WERI-Rb-1 (cell line): Measurements from ENCODE around the gene MLN.

Experiments
- DNase-seq: peaks from one replicate; pipeline ENCODE4 v3.0.0-alpha.2; 2020
- H3K27ac ChIP-seq: fragments of 250-450 bp; sonication (Bioruptor Pico); 2 replicates; pipeline ENCODE4 v1.5.1; 2020; ENCODE audit warnings: mild to moderate bottlenecking, moderate library complexity
- H3K27me3 ChIP-seq: fragments of 250-450 bp; sonication (Bioruptor Pico); 2 replicates; pipeline ENCODE4 v1.5.1; 2021; ENCODE audit warnings: mild to moderate bottlenecking, low read depth, moderate library complexity; ENCODE audit not compliant: insufficient read depth, severe bottlenecking
- H3K36me3 ChIP-seq: fragments of 250-450 bp; sonication (Bioruptor Pico); 2 replicates; pipeline ENCODE4 v1.5.1; 2020; ENCODE audit warnings: mild to moderate bottlenecking, moderate library complexity
- H3K4me3 ChIP-seq: 2 replicates; pipeline ENCODE4 v1.5.1; 2011; ENCODE audit warnings: low read depth, mild to moderate bottlenecking, control low read depth, low read length
- H3K9me3 ChIP-seq: fragments of 250-450 bp; sonication (Bioruptor Pico); 2 replicates; pipeline ENCODE4 v1.5.1; 2021; ENCODE audit warnings: mild to moderate bottlenecking, moderate library complexity; ENCODE audit not compliant: severe bottlenecking
- CTCF ChIP-seq: IDR thresholded peaks from 2 replicates; pipeline ENCODE4 v1.5.1; 2011; ENCODE audit warnings: low read depth, mild to moderate bottlenecking, control low read depth, inconsistent platforms, low read length

The MLN gene

GRCh38 chr6:33779290-33779689, 24.5 kb downstream of the MLN start:
- DNase-seq = peak; percentile 91
- Histone ChIP-seq H3K4me3 (no peak overlapping the region), H3K9me3 (no peaks in the 10 kb centered on the region), H3K27ac (peak overlapping the region; percentile 20), H3K27me3 (no peaks in the 10 kb centered on the region), H3K36me3 (peaks cover 89% of the 10 kb centered on the region)
- TF ChIP-seq CTCF = peak; percentile 99

- Histone ChIP-seq H3K4me3 (no peak overlapping the region), H3K27ac (no peak overlapping the region; the same call in 1 of the 2 replicates), H3K36me3 (peaks cover 86% of the 10 kb centered on the region)
Observed at GRCh38 chr6:33778444-33779121, 25.2 kb downstream of the MLN start.

GRCh38 chr6:33777398-33778388, 26.1 kb downstream of the MLN start:
- no peak for TF ChIP-seq CTCF
- H3K27ac ChIP-seq = peak overlapping the region; percentile 1
- no peaks in the 10 kb centered on the region for H3K9me3 ChIP-seq
- DNase-seq = no peak
- H3K36me3 ChIP-seq = peaks cover 86% of the 10 kb centered on the region
- H3K27me3 ChIP-seq = no peaks in the 10 kb centered on the region
- no peak overlapping the region for H3K4me3 ChIP-seq

More at GRCh38 chr6:33778444-33779121, 25.2 kb downstream of the MLN start:
- no peaks in the 10 kb centered on the region for H3K9me3 ChIP-seq
- DNase-seq = no peak
- TF ChIP-seq CTCF = no peak
- no peaks in the 10 kb centered on the region for H3K27me3 ChIP-seq

GRCh38 chr6:33776764-33777163, 27.0 kb downstream of the MLN start:
- no peaks in the 10 kb centered on the region for H3K27me3 ChIP-seq
- TF ChIP-seq CTCF = no peak
- no peak for DNase-seq
- no peak overlapping the region for H3K27ac ChIP-seq
- H3K36me3 ChIP-seq = peaks cover 90% of the 10 kb centered on the region
- H3K9me3 ChIP-seq = no peaks in the 10 kb centered on the region
- no peak overlapping the region for H3K4me3 ChIP-seq

- H3K27ac ChIP-seq = no peak overlapping the region
- no peak for DNase-seq
Observed at GRCh38 chr6:33776186-33776585, 27.6 kb downstream of the MLN start.

More at GRCh38 chr6:33776186-33776585, 27.6 kb downstream of the MLN start:
- no peak overlapping the region for H3K4me3 ChIP-seq
- TF ChIP-seq CTCF = no peak
- H3K9me3 ChIP-seq = no peaks in the 10 kb centered on the region
- H3K36me3 ChIP-seq = peaks cover 89% of the 10 kb centered on the region
- H3K27me3 ChIP-seq = no peaks in the 10 kb centered on the region
